Choroid plexus epithelial cell (primary cell): Measurements from ENCODE around the gene EYS.
A peak's percentile ranks its signal among the peaks of the same experiment; 100 is the strongest.
"Not testable (repeated sequence)": the region's sequence is repeated elsewhere in the genome, so short reads cannot be mapped to it uniquely, and the experiment has no call there.

Experiments
- DNase-seq: peaks from one replicate; pipeline ENCODE4 v3.0.0-alpha.2; 2010; ENCODE audit warnings: low read depth
- H3K4me3 ChIP-seq: 2 replicates; pipeline ENCODE4 v1.5.1; 2011; ENCODE audit warnings: low read depth, mild to moderate bottlenecking, control low read depth, low read length, moderate library complexity
- CTCF ChIP-seq: conservative IDR thresholded peaks from 2 replicates; pipeline ENCODE4 v1.5.1; 2011; ENCODE audit warnings: low read depth, mild to moderate bottlenecking, control low read depth, inconsistent platforms, low read length, moderate library complexity

The EYS gene

GRCh38 chr6:65595540-65595939, 111.5 kb downstream of the EYS start:
- DNase-seq, result no peak
- no peak for TF ChIP-seq CTCF
- no peak overlapping the region for H3K4me3 ChIP-seq

GRCh38 chr6:65570340-65570739, 136.7 kb downstream of the EYS start:
- no peak overlapping the region for H3K4me3 ChIP-seq
- no peak for TF ChIP-seq CTCF
- peak; percentile 0 for DNase-seq

- no peak for DNase-seq
- H3K4me3 ChIP-seq, result no peak overlapping the region
- no peak for TF ChIP-seq CTCF
Observed at GRCh38 chr6:65569505-65569904, 137.5 kb downstream of the EYS start.

GRCh38 chr6:65569056-65569455, 138.0 kb downstream of the EYS start:
- H3K4me3 ChIP-seq, DNase-seq: not testable (repeated sequence)

- no peak for DNase-seq
- TF ChIP-seq CTCF, result no peak
- H3K4me3 ChIP-seq, result no peak overlapping the region
Observed at GRCh38 chr6:65566117-65566516, 140.9 kb downstream of the EYS start.

- DNase-seq, result no peak
- no peak overlapping the region for H3K4me3 ChIP-seq
- no peak for TF ChIP-seq CTCF
Observed at GRCh38 chr6:65558071-65558470, 149.0 kb downstream of the EYS start.

GRCh38 chr6:65557224-65557623, 149.8 kb downstream of the EYS start:
- no peak for DNase-seq
- no peak overlapping the region for H3K4me3 ChIP-seq
- TF ChIP-seq CTCF, result no peak

GRCh38 chr6:65546894-65547293, 160.1 kb downstream of the EYS start:
- no peak for TF ChIP-seq CTCF
- no peak for DNase-seq
- no peak overlapping the region for H3K4me3 ChIP-seq
